C4-2B (cell line): ENCODE results near the gene C16orf74.

Experiments used
- CTCF ChIP-seq: fragments of 450-650 bp; conservative IDR thresholded peaks from 2 replicates; pipeline ENCODE4 v1.5.1; 2017; ENCODE audit warnings: mild to moderate bottlenecking
- ZFX ChIP-seq: fragments of 450-650 bp; IDR thresholded peaks from 2 replicates; pipeline ENCODE4 v1.6.1; 2017

GRCh38 chr16:85711982-85712587 lies 38.8 kb downstream of the C16orf74 start:
- TF ChIP-seq CTCF (no peak), ZFX (no peak)
